Neural cell (in vitro differentiated cells): ENCODE measurements around the gene PRKAR1B. TPM values are rescaled to one million over a fixed set of nuclear protein-coding genes. Genes with fewer than 3 reads are reported as not detected.

ENCODE experiments used
- H2AFZ ChIP-seq: fragments of 200-600, 300-800 bp; sonication (generic), shearing (Covaris generic); 2 replicates; pipeline ENCODE4 v1.6.0; 2014; ENCODE audit warnings: low read depth, mild to moderate bottlenecking, antibody characterized with exemption, low read length, moderate library complexity
- H3F3A ChIP-seq: fragments of 200-600 bp; shearing (Covaris generic); 2 replicates; pipeline ENCODE4 v1.6.1; 2016; ENCODE audit warnings: mild to moderate bottlenecking, moderate library complexity, mixed read lengths, antibody characterized with exemption, low read length; ENCODE audit not compliant: insufficient read depth, poor library complexity, severe bottlenecking
- H3K27ac ChIP-seq: fragments of 200-600, 300-800 bp; sonication (generic), shearing (Covaris generic); 2 replicates; pipeline ENCODE4 v1.5.1; 2014; ENCODE audit warnings: mild to moderate bottlenecking, low read length, moderate library complexity
- H3K27me3 ChIP-seq: fragments of 300-800, 200-600 bp; sonication (generic), shearing (Covaris generic); 2 replicates; pipeline ENCODE4 v1.6.0; 2014; ENCODE audit warnings: mild to moderate bottlenecking, low read depth, low read length, moderate library complexity; ENCODE audit not compliant: insufficient read depth
- H3K36me3 ChIP-seq: fragments of 300-800, 200-600 bp; sonication (generic), shearing (Covaris generic); 2 replicates; pipeline ENCODE4 v1.5.1; 2014; ENCODE audit warnings: mild to moderate bottlenecking, antibody characterized with exemption, low read length, moderate library complexity; ENCODE audit not compliant: insufficient read depth
- H3K4me2 ChIP-seq: fragments of 300-800, 200-600 bp; sonication (generic), shearing (Covaris generic); 2 replicates; pipeline ENCODE4 v1.6.0; 2014; ENCODE audit warnings: mild to moderate bottlenecking, low read length
- H3K4me3 ChIP-seq: fragments of 300-800, 200-600 bp; sonication (generic), shearing (Covaris generic); 2 replicates; pipeline ENCODE4 v1.5.1; 2014; ENCODE audit warnings: mild to moderate bottlenecking, low read length, moderate library complexity
- H3K79me2 ChIP-seq: fragments of 200-600 bp; shearing (Covaris generic); replicated peaks from 2 replicates; pipeline ENCODE4 v1.6.0; 2014; ENCODE audit warnings: mild to moderate bottlenecking, low read length, moderate library complexity; ENCODE audit not compliant: insufficient read depth
- H3K9ac ChIP-seq: fragments of 300-800, 200-600 bp; sonication (generic), shearing (Covaris generic); 2 replicates; pipeline ENCODE4 v1.6.1; 2016; ENCODE audit warnings: mild to moderate bottlenecking, low read length, mixed read lengths
- H3K9me2 ChIP-seq: fragments of 200-600 bp; shearing (Covaris generic); 2 replicates; pipeline ENCODE4 v1.6.1; 2016; ENCODE audit warnings: mild to moderate bottlenecking, low read length, mixed read lengths; ENCODE audit not compliant: insufficient read depth
- H3K9me3 ChIP-seq: fragments of 200-600, 300-800 bp; sonication (generic), shearing (Covaris generic); 2 replicates; pipeline ENCODE4 v1.6.1; 2016; ENCODE audit warnings: mild to moderate bottlenecking, mixed run types, low read length, moderate library complexity, mixed read lengths
- H4K20me1 ChIP-seq: fragments of 200-600 bp; shearing (Covaris generic); 2 replicates; pipeline ENCODE4 v1.6.1; 2016; ENCODE audit warnings: mild to moderate bottlenecking, mixed run types; ENCODE audit not compliant: insufficient read depth
- EP300 ChIP-seq: fragments of 450-650 bp; conservative IDR thresholded peaks from 2 replicates; pipeline ENCODE4 v1.6.1; 2014; ENCODE audit warnings: antibody characterized with exemption, mild to moderate bottlenecking, moderate library complexity; ENCODE audit not compliant: poor library complexity, severe bottlenecking
- EZH2 ChIP-seq: fragments of 200-600, 300-800 bp; shearing (Covaris generic), sonication (generic); IDR thresholded peaks from 2 replicates; pipeline ENCODE4 v1.6.1; 2014; ENCODE audit warnings: antibody characterized with exemption, low read length, borderline replicate concordance, mild to moderate bottlenecking; ENCODE audit not compliant: insufficient read depth, poor library complexity, severe bottlenecking
- MXI1 ChIP-seq: fragments of 450-650 bp; conservative IDR thresholded peaks from 2 replicates; pipeline ENCODE4 v1.6.1; 2014; ENCODE audit warnings: antibody characterized with exemption, mild to moderate bottlenecking; ENCODE audit not compliant: poor library complexity, severe bottlenecking
- POLR2AphosphoS5 ChIP-seq: IDR thresholded peaks from 2 replicates; pipeline ENCODE4 v1.6.1; 2012
- RAD21 ChIP-seq: fragments of 450-650 bp; conservative IDR thresholded peaks from 2 replicates; pipeline ENCODE4 v1.6.1; 2014; ENCODE audit warnings: antibody characterized with exemption, mild to moderate bottlenecking, moderate library complexity
- SMC3 ChIP-seq: fragments of 450-650 bp; conservative IDR thresholded peaks from 2 replicates; pipeline ENCODE4 v1.6.1; 2014; ENCODE audit warnings: antibody characterized with exemption, mild to moderate bottlenecking, moderate library complexity; ENCODE audit not compliant: poor library complexity
- TAF1 ChIP-seq: IDR thresholded peaks from 2 replicates; pipeline ENCODE4 v1.6.1; 2012; ENCODE audit warnings: low read depth
- polyA plus RNA-seq: library from polyadenylated mRNA; depleted of rRNA; stranded (reverse); fragments of >200 nt; gene quantifications from 2 replicates; pipeline ENCODE4 v1.2.3, GENCODE V29; 2014
- TF ChIP-seq, protein P1 (sequence below): fragments of 450-650 bp; IDR thresholded peaks from 2 replicates; pipeline ENCODE4 v1.5.1; 2014; ENCODE audit warnings: antibody characterized with exemption, mild to moderate bottlenecking, moderate library complexity; ENCODE audit not compliant: poor library complexity, severe bottlenecking
- TF ChIP-seq, protein P2 (sequence below): IDR thresholded peaks from 2 replicates; pipeline ENCODE4 v1.6.1; 2012; ENCODE audit warnings: borderline replicate concordance

Gene PRKAR1B
- polyA plus RNA-seq, 1 donor from 2014 or later = 38.6 TPM

DNA sequence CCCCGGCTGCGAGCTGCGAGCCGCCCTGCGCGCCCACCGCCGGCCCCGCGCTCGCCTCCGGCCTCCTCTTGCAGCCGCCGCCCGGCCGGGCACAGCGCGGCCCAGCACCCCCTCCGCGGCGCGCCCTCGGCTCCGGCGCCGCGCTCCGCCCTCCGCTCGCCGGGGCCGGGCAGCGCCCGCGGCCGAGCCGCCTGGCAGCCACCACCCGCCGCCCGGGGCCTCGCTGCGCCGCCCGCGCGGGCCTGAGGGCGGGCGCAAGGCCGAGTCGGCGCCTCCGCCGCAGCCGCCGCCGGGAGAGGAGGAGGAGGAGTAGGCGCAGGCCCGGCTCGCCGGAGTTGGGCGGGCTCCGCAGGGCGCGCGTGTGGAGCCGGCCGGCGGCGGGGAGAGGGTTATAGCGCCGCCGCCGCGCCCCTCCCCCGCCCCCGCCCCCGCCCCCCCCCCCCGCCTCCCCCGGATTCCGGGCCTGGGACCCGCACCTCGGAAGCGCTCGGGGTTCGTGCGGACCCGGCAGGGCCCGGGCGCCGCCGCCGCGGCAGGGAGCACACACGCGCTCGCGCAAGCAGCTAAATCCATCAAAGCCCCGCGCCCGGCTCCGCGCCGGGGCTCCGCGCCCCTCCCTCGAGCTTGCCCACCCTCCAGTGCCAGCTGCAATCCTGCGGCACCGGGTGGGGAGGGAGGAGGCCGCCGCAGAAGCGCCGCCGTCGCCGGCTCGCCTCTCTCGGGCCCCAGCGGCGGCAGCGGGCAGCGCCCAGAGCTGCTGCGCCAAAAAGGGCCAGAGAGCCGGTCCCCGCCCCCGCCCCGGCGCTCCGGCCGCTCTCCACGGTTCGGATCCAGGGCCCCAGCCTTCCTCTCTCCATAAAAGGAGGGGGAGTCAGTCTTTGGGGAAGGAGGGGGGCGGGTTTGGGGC, 207.3 kb downstream of the PRKAR1B start, which contains the start of gene PDGFA:
Gene PDGFA, minus strand, starts transcription at position 363 of the 907 bp plus-strand sequence. CDS start 845 bp downstream, outside the sequence.
- Histone ChIP-seq H2AFZ (no peak within 1 kb of the TSS), H3K4me2 (peak within 1 kb of the TSS; percentile 68), H3F3A (no peaks in the 10 kb centered on the region), H3K27me3 (peaks cover 86% of the 10 kb centered on the region), H3K9ac (peak within 1 kb of the TSS; percentile 63), H3K36me3 (no peaks in the 10 kb centered on the region), H3K27ac (no peak within 1 kb of the TSS), H4K20me1 (no peaks in the 10 kb centered on the region), H3K9me3 (no peaks in the 10 kb centered on the region), H3K9me2 (no peaks in the 10 kb centered on the region), H3K4me3 (peak within 1 kb of the TSS; percentile 94), H3K79me2 (no peaks in the 10 kb centered on the region)
- TF ChIP-seq EZH2 = no peak
- TF ChIP-seq SMC3 = no peak
- TF ChIP-seq TAF1 = no peak
- TF ChIP-seq, protein P1, sequence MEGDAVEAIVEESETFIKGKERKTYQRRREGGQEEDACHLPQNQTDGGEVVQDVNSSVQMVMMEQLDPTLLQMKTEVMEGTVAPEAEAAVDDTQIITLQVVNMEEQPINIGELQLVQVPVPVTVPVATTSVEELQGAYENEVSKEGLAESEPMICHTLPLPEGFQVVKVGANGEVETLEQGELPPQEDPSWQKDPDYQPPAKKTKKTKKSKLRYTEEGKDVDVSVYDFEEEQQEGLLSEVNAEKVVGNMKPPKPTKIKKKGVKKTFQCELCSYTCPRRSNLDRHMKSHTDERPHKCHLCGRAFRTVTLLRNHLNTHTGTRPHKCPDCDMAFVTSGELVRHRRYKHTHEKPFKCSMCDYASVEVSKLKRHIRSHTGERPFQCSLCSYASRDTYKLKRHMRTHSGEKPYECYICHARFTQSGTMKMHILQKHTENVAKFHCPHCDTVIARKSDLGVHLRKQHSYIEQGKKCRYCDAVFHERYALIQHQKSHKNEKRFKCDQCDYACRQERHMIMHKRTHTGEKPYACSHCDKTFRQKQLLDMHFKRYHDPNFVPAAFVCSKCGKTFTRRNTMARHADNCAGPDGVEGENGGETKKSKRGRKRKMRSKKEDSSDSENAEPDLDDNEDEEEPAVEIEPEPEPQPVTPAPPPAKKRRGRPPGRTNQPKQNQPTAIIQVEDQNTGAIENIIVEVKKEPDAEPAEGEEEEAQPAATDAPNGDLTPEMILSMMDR = peak; percentile 14
- no peak for TF ChIP-seq MXI1

DNA sequence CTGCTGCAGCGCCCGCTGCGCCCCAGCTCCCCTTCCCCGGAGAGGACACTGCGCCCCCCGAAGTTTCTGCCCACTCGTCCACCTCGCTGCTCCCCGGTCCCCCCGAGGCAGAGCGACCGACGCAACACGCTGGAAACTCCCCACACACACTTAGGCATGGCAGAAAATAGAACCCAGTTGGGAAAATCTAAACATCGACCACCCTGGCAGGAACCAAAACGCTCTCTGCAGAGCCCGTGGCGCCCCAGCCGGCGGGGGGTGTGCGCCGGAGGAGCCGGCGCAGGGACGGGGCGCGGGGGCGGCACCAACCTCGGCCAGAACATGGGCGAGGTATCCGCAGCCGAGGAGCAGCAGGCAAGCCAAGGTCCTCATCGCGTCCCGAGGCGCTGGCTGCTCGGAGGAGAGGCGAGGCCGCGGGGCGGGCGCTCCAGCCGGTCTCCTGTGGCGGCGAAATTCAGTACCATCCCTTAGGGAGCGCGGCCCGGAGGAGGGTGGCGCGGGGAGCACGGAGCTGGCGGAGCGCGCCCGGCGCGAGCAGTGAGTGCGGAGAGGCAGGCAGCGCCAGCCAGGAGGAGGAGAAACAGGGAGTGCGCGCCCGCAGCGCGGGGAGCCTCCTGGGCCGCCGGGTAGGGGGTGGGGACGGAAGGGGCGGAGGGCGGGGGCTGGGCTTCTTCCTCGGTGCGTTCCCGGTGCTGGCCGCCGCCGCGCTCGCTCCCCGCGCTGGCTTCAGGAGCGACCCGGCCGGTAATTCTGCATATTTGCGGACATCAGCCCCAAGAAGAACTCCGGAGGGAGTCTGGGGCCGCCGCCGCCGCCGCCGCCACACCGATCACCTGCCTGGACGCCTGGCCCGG, 208.2 kb downstream of the PRKAR1B start:
- Histone ChIP-seq H3K9ac (peak overlapping the region; percentile 63), H3K4me3 (peak overlapping the region; percentile 94), H3K27ac (no peak overlapping the region), H3F3A (no peaks in the 10 kb centered on the region), H3K79me2 (no peaks in the 10 kb centered on the region), H3K4me2 (peak overlapping the region; percentile 68), H2AFZ (no peak overlapping the region), H4K20me1 (no peaks in the 10 kb centered on the region), H3K36me3 (no peaks in the 10 kb centered on the region), H3K9me3 (no peaks in the 10 kb centered on the region), H3K27me3 (peaks cover 85% of the 10 kb centered on the region), H3K9me2 (no peaks in the 10 kb centered on the region)
- TF ChIP-seq RAD21 (peak; percentile 41), EP300 (no peak), POLR2AphosphoS5 (peak; percentile 13), EZH2 (no peak), MXI1 (peak; percentile 58), SMC3 (peak; percentile 28), TAF1 (no peak)
- TF ChIP-seq, protein P2, sequence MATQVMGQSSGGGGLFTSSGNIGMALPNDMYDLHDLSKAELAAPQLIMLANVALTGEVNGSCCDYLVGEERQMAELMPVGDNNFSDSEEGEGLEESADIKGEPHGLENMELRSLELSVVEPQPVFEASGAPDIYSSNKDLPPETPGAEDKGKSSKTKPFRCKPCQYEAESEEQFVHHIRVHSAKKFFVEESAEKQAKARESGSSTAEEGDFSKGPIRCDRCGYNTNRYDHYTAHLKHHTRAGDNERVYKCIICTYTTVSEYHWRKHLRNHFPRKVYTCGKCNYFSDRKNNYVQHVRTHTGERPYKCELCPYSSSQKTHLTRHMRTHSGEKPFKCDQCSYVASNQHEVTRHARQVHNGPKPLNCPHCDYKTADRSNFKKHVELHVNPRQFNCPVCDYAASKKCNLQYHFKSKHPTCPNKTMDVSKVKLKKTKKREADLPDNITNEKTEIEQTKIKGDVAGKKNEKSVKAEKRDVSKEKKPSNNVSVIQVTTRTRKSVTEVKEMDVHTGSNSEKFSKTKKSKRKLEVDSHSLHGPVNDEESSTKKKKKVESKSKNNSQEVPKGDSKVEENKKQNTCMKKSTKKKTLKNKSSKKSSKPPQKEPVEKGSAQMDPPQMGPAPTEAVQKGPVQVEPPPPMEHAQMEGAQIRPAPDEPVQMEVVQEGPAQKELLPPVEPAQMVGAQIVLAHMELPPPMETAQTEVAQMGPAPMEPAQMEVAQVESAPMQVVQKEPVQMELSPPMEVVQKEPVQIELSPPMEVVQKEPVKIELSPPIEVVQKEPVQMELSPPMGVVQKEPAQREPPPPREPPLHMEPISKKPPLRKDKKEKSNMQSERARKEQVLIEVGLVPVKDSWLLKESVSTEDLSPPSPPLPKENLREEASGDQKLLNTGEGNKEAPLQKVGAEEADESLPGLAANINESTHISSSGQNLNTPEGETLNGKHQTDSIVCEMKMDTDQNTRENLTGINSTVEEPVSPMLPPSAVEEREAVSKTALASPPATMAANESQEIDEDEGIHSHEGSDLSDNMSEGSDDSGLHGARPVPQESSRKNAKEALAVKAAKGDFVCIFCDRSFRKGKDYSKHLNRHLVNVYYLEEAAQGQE = no peak
- TF ChIP-seq, protein P1 = no peak
